Measurements from ENCODE around the gene ATP5F1A.

Gene ATP5F1A

DNA sequence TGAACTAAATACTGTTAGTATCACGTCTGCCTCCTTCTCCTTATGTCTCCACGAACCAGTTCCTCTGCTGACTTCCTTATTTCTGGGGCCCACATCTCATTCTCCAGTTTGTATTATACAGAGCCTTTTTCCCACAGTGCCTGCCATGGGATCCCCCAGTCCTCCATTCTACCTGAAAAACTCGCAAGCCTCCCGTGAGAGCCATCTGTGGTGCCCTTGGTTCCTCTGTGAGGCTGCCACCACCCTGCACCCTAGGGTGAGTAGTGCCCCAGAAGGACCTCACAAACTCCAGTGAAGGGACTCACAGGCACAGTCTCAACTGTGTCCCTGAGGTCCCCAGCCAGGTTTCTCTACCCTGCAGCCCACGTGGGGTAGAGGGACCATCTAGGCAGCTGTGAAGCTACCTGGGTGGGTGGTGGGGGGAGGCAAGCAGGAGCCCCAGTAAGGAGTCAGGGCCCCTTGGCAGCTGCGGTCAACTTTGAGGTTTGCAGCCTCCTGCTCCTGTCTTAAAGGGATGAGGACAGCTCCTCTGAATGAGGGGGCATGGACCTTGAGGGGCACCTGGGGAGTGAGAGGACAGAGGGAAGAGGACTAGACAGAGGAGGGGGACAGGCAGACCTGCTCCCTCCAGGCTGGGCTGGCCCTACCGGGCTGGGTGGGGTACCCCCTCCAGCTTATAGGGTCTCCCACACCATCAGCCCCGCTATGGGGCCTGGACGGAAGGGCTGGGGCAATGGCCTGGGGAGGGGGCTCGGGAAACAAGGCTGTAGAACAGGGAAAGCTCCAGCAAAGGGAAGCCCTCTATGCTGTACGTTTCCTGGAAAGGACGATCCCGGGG lies 27.1 kb downstream of the ATP5F1A start:
- H3K9me3 Mint-ChIP-seq = no peaks in the 10 kb centered on the region
- peak overlapping the region; percentile 44 to 83 for H3K27ac Mint-ChIP-seq
- H3K4me3 Mint-ChIP-seq = peak overlapping the region; percentile 83
- no peak for DNase-seq
- ATAC-seq (replicated peaks) = peak; percentile 9
- H3K36me3 Mint-ChIP-seq (ENCODE audit: insufficient read depth) = peaks cover 10% of the 10 kb centered on the region
- no peaks in the 10 kb centered on the region for H3K27me3 Mint-ChIP-seq
- peaks cover 19 to 33% of the 10 kb centered on the region in 2 donors for H3K4me1 Mint-ChIP-seq (ENCODE audit: low read depth in 2 of 2)

DNA sequence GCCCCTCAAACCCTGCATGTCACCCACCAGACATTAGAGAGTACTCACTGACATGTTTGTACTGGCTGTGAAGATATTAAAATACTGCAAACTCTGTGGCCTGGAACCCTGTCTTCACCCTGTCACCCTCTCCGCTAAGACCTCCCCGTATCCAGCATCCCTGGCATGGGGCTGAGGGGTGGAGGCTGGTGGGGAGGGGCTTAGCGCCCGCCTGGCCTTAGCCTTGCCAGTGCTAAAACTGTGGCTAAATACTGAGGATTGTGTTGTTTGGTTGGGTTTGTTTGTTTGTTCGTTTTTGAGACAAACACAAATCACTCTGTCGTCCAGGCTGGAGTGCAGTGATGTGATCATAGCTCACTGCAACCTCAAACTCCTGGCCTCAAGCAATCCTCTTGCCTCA lies 27.9 kb downstream of the ATP5F1A start:
- no peaks in the 10 kb centered on the region for H3K9me3 Mint-ChIP-seq

DNA sequence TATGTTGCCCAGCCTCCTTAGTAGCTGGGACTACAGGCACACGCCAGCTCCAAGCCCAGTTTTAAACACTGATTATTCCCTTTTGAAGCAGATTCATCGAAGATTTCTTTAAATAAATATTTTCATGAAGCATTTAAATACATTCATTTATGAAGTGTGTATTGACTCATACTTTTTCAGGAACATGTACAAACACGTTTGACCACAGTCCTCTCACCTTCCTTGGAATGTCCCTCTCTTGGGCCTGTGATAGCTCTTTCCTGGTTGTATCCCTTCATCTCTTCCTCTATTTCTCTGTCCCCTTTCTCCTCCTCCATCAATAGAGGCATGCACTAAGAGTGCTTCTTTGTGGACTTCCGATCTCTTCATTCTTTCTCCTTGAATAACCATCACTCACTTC lies 28.6 kb downstream of the ATP5F1A start:
- peaks cover 19 to 33% of the 10 kb centered on the region in 2 donors for H3K4me1 Mint-ChIP-seq (ENCODE audit: low read depth in 2 of 2)
- no peaks in the 10 kb centered on the region for H3K27me3 Mint-ChIP-seq
- ATAC-seq (replicated peaks) = no peak
- H3K9me3 Mint-ChIP-seq = no peaks in the 10 kb centered on the region
- H3K36me3 Mint-ChIP-seq (ENCODE audit: insufficient read depth) = peaks cover 9% of the 10 kb centered on the region
- H3K27ac Mint-ChIP-seq = peak overlapping the region in 1 of 2 donors; percentile 30
- DNase-seq = no peak
- peak overlapping the region in 1 of 2 donors; percentile 5 for H3K4me3 Mint-ChIP-seq

More for the DNA sequence above, 27.9 kb downstream of the ATP5F1A start:
- DNase-seq (no peak), ATAC-seq (replicated peaks) (no peak)
- H3K4me3 Mint-ChIP-seq = peak overlapping the region; percentile 83
- H3K36me3 Mint-ChIP-seq (ENCODE audit: insufficient read depth) = peaks cover 10% of the 10 kb centered on the region
- peaks cover 19 to 33% of the 10 kb centered on the region in 2 donors for H3K4me1 Mint-ChIP-seq (ENCODE audit: low read depth in 2 of 2)
- H3K27ac Mint-ChIP-seq = peak overlapping the region; percentile 30 to 83
- H3K27me3 Mint-ChIP-seq = no peaks in the 10 kb centered on the region

DNA sequence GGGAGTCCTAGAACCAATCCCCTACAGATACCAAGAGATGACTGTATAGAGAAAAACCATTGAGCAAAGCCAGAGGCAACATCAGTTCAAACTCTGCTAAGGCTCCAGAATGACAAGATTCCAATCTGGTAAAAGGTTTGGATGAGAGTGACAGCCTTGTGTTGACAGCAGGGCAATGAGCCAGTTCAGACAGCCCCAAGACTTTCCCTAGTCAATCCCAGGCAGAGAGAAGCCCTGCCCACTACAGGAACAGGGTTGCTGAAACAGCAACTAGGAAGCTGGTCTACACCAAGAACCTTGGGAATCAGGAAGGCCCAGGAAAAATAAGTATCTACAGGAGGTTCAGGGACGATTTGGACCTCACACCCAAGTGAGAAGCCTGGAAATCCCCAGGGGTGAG lies 29.3 kb downstream of the ATP5F1A start:
- peaks cover 19 to 33% of the 10 kb centered on the region in 2 donors for H3K4me1 Mint-ChIP-seq (ENCODE audit: low read depth in 2 of 2)
- H3K27ac Mint-ChIP-seq = peak overlapping the region in 1 of 2 donors; percentile 73

DNA sequence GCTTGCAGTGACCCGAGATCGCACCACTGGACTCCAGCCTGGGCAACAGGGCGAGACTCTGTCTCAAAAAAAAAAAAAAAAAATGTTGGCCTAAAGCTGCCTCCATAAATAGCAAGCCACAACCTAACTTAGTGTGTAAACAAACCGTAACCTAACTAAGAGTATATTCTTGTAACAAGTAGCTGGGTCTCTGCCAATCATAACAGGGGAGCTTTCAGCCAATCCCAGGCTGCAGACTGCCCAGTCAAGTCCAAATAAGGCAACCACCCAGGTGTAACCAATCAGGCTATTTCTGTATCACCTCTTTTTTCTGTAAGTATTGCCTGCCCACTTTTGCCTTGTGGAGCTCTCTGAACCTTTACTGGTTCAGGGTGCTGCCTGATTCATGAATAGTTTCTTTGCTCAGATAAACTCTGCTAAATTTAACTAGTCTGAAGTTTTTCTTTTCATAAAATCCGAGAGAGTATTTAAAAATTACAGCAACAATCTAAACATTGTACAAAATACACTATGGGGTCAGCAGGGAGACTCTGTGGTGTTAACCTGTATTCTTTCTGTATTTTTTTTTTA lies 30.6 kb downstream of the ATP5F1A start:
- Mint-ChIP-seq H3K27ac (no peak overlapping the region), H3K4me1 (ENCODE audit: low read depth in 2 of 2) (peaks cover 11 to 23% of the 10 kb centered on the region in 2 donors), H3K9me3 (no peaks in the 10 kb centered on the region), H3K4me3 (no peak overlapping the region), H3K36me3 (ENCODE audit: insufficient read depth) (peaks cover 3% of the 10 kb centered on the region), H3K27me3 (no peaks in the 10 kb centered on the region)
- DNase-seq = no peak
- no peak for ATAC-seq (replicated peaks)

More for the DNA sequence above, 29.3 kb downstream of the ATP5F1A start:
- Mint-ChIP-seq H3K36me3 (ENCODE audit: insufficient read depth) (peaks cover 3% of the 10 kb centered on the region), H3K4me3 (no peak overlapping the region), H3K9me3 (no peaks in the 10 kb centered on the region), H3K27me3 (no peaks in the 10 kb centered on the region)
- ATAC-seq (replicated peaks) (no peak), DNase-seq (no peak)

DNA sequence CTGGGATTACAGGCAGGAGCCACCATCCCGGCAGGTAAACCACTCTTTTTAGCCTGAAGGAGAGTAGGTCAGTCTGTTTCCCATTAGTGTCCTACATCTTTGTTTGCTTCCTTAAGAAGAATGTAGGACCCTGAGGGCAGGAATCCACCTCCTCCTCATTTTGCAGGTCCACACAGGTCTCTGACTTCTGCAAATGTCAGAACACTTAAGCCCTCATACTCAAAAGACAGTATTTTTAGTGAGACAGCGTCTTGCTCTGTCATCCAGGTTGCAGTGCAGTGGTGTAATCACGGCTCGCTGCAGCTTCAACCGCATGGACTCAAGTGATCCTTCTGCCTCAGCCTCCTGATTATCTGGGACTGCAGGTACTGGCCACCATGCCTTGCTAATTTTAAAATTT lies 35.3 kb downstream of the ATP5F1A start:
- Mint-ChIP-seq H3K27me3 (no peaks in the 10 kb centered on the region), H3K4me1 (ENCODE audit: low read depth in 2 of 2) (peaks cover 0 to 10% of the 10 kb centered on the region in 2 donors), H3K27ac (no peak overlapping the region), H3K4me3 (no peak overlapping the region), H3K36me3 (ENCODE audit: insufficient read depth) (no peaks in the 10 kb centered on the region), H3K9me3 (no peaks in the 10 kb centered on the region)
- ATAC-seq (replicated peaks) (no peak), DNase-seq (no peak)

DNA sequence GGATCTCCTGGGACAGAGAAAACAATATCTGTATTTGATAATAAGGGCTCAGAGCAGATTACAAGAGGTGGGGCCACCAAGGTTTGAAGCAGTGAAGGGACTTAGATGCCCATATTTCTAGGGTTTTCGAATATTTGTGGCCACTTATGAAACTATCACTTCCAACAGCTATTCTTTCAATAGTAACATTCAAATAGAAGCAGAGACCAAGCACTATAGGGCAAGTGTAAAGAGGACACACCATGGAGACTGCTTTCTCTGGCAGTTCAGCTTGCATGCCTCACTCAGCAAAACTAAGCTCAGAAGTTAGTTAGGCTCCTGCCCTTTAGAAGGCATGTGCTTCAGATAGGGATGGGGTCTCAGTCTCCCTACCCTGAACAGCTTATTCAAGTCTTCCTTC lies 36.3 kb downstream of the ATP5F1A start:
- peaks cover 0 to 10% of the 10 kb centered on the region in 2 donors for H3K4me1 Mint-ChIP-seq (ENCODE audit: low read depth in 2 of 2)
- DNase-seq (no peak), ATAC-seq (replicated peaks) (no peak)
- H3K4me3 Mint-ChIP-seq = no peak overlapping the region
- H3K27me3 Mint-ChIP-seq = no peaks in the 10 kb centered on the region
- H3K9me3 Mint-ChIP-seq = no peaks in the 10 kb centered on the region
- no peaks in the 10 kb centered on the region for H3K36me3 Mint-ChIP-seq (ENCODE audit: insufficient read depth)
- peak overlapping the region in 1 of 2 donors; percentile 3 for H3K27ac Mint-ChIP-seq

DNA sequence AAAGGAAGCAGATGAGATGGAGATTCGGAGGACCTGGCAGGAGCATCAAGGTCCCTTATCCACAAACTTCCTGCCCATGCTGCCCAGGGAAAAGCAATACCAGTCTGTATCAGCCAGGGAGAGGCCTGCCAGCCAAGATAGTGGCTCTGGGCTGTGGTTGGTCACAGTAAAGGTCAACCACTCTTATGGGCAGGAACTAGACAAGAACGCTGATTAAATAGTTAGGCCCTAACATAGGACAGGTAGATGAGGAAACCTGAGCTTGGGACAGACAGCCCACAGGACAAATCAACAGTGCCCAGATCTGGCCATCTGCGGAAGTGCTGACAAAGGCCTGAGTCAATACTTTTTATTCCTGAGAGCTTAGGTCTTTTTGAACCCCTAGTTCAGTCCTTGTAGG lies 36.7 kb downstream of the ATP5F1A start:
- H3K27me3 Mint-ChIP-seq = no peaks in the 10 kb centered on the region
- no peak for ATAC-seq (replicated peaks)
- H3K36me3 Mint-ChIP-seq (ENCODE audit: insufficient read depth) = no peaks in the 10 kb centered on the region
- peak overlapping the region in 1 of 2 donors; percentile 3 for H3K27ac Mint-ChIP-seq
- peaks cover 1 to 10% of the 10 kb centered on the region in 2 donors for H3K4me1 Mint-ChIP-seq (ENCODE audit: low read depth in 2 of 2)
- DNase-seq = no peak
- no peaks in the 10 kb centered on the region for H3K9me3 Mint-ChIP-seq
- H3K4me3 Mint-ChIP-seq = no peak overlapping the region

DNA sequence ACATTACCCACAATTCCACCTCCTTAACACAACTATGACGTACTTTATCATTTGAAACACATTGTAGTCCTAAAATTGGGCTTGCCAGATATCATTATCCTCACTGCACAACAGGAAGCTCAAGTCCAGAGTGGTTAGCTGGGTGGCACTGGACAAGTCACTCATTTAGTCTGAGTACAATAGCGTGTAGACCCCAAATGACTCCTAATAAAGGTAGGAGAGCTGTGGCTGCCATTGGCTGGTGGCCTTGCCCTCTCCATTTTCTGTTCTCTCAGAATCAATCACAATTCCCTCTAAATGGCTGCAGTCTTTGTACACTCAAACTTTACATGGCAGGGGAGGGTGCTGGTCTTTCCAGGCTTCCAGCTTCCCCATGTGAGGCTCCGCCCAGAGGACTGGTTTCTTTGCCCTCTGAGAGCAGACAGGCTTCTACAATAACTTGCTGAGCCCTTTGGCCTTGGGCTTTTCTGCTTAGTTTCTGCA lies 37.7 kb downstream of the ATP5F1A start:
- Mint-ChIP-seq H3K4me3 (no peak overlapping the region), H3K27ac (no peak overlapping the region), H3K9me3 (no peaks in the 10 kb centered on the region), H3K27me3 (no peaks in the 10 kb centered on the region), H3K4me1 (ENCODE audit: low read depth in 2 of 2) (peaks cover 11 to 20% of the 10 kb centered on the region in 2 donors), H3K36me3 (ENCODE audit: insufficient read depth) (no peaks in the 10 kb centered on the region)
- ATAC-seq (replicated peaks) = no peak
- no peak for DNase-seq

DNA sequence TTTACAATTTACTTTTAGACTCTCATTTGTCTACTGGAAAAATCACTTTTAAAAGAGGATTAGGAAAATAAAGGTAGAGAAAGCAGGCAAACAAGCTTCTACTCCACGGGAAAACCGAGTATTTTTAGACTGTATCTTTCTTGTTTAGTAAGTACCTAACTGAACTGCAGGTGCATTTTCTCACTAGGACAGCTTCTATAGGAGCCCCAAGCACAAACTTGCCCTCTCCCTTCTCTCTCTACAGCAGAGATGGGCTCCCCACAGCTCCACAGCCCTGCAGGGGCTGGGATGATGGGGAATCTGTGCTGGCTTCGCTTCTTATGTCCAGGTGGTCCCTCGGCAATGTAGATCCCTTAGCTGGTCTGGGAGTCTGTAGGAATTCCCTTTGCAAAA lies 42.3 kb downstream of the ATP5F1A start:
- Mint-ChIP-seq H3K4me1 (ENCODE audit: low read depth in 2 of 2) (peaks cover 27 to 35% of the 10 kb centered on the region in 2 donors), H3K27ac (peak overlapping the region; percentile 84 to 91)

DNA sequence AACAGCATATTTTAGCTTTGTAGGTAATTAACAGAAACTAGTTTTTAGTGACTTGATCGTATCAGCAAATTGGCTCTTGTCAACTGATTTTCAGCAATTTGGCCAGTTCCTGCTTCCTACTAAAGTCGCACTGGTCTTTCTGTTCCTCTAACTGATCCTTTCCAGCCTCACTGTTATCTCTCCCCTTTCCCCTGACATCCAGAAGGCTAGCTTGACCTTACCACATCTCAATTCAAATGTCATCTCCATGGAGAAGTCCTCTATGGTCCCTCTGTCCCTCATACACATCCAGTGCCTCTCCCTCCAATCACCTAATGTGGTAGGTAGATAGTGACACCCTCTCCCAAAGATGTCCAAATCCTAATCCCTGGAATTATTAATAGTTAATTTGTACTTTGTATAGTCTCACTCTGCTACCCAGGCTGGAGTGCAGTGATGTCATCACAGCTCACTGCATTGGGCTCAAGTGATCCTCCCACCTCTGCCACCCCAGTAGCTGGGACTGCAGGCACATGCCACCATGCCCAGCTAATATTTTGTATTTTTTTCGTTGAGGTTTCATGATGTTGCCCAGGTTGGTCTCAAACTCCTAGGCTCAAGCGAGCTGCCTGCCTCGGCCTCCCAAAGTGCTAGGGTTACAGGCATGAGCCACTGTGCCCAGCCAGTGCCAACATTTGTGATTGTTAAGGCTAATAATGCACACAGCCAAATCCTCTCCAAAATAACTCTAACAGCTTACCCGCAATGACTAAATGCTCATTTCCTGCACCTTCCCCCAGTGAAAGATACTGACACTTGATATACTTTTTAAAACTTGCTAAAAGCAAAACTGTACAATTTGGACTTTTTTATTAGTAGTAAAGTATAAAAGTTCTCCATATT lies 42.9 kb downstream of the ATP5F1A start:
- DNase-seq (peak in 1 of 3 experiments; percentile 21), ATAC-seq (replicated peaks) (peak; percentile 90)
- Mint-ChIP-seq H3K4me1 (ENCODE audit: low read depth in 2 of 2) (peaks cover 27 to 30% of the 10 kb centered on the region in 2 donors), H3K36me3 (ENCODE audit: insufficient read depth) (no peaks in the 10 kb centered on the region), H3K9me3 (no peaks in the 10 kb centered on the region), H3K27ac (peak overlapping the region; percentile 84 to 91), H3K4me3 (peak overlapping the region; percentile 73 to 77), H3K27me3 (no peaks in the 10 kb centered on the region)

More for the DNA sequence above, 42.3 kb downstream of the ATP5F1A start:
- ATAC-seq (replicated peaks) = peak; percentile 34
- no peaks in the 10 kb centered on the region for H3K9me3 Mint-ChIP-seq
- no peaks in the 10 kb centered on the region for H3K27me3 Mint-ChIP-seq
- DNase-seq = no peak
- H3K4me3 Mint-ChIP-seq = peak overlapping the region; percentile 73 to 77
- H3K36me3 Mint-ChIP-seq (ENCODE audit: insufficient read depth) = no peaks in the 10 kb centered on the region

DNA sequence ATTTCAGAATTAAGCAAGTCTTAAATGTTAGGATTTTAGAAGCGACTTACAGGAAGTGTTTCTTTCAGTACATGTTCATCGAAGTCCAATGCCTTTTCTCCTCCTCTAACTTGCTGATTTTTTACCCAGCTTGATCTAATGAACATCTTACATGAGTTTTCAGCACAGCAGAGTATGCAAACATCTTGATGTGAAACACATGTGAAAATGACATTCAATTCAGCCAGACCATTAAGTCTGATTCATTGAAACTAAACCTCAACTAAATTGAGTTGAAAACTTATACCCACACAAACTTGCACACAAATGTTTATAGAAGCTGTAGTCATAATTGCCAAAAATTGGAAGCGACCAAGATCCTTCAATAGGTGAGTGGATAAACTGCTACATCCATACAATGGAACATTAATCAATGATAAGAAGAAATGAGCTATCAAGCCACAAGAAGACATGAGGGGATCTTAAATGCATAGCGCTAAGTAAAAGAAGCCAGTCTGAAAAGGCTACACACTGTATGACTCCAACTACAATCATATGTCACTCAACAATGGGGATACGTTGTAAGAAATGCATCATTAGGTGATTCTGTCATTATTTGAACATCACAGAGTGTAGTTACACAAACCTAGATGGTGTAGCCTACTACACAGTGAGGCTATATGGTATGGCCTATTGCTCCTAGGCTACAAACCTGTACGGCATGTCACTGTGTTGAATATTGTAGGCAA lies 44.6 kb downstream of the ATP5F1A start:
- ATAC-seq (replicated peaks) (no peak), DNase-seq (no peak)
- peaks cover 27 to 29% of the 10 kb centered on the region in 2 donors for H3K4me1 Mint-ChIP-seq (ENCODE audit: low read depth in 2 of 2)
- no peaks in the 10 kb centered on the region for H3K9me3 Mint-ChIP-seq
- H3K36me3 Mint-ChIP-seq (ENCODE audit: insufficient read depth) = no peaks in the 10 kb centered on the region
- no peaks in the 10 kb centered on the region for H3K27me3 Mint-ChIP-seq
- peak overlapping the region; percentile 39 to 61 for H3K27ac Mint-ChIP-seq
- no peak overlapping the region for H3K4me3 Mint-ChIP-seq
